Liver (tissue), 9 donors: ENCODE data around the gene TBC1D1. TPM values are rescaled to one million over a fixed set of nuclear protein-coding genes. Genes with fewer than 3 reads are reported as not detected.

Experiments used
- DNase-seq: peaks from one replicate; pipeline ENCODE4 v3.0.0-alpha.2; 2017; ENCODE audit warnings: low spot score
- H3K27ac ChIP-seq, 2 donors: one replicate each; pipeline ENCODE4 v1.7.0; 2013; ENCODE audit warnings: inconsistent platforms in 2 of 2, low read length in 2 of 2, control low read depth in 1 of 2, low read depth in 1 of 2, mild to moderate bottlenecking in 1 of 2
- H3K27me3 ChIP-seq, 4 donors: one replicate each; pipeline versions ENCODE4 v1.6.1 to v1.7.0; 2013; ENCODE audit warnings: low read length in 3 of 4, inconsistent platforms in 1 of 4, mild to moderate bottlenecking in 1 of 4, moderate library complexity in 1 of 4; ENCODE audit not compliant: control insufficient read depth in 4 of 4, insufficient read depth in 4 of 4
- H3K36me3 ChIP-seq, 4 donors: one replicate each; pipeline versions ENCODE4 v1.6.1 to v1.7.0; 2013; ENCODE audit warnings: low read length in 3 of 4, mild to moderate bottlenecking in 3 of 4, low read depth in 1 of 4, moderate library complexity in 1 of 4; ENCODE audit not compliant: control insufficient read depth in 4 of 4, insufficient read depth in 3 of 4
- H3K4me1 ChIP-seq, 4 donors: one replicate each; pipeline versions ENCODE4 v1.6.1 to v1.7.0; 2013; ENCODE audit warnings: low read length in 3 of 4, mild to moderate bottlenecking in 3 of 4, moderate library complexity in 1 of 4; ENCODE audit not compliant: control insufficient read depth in 4 of 4, insufficient read depth in 4 of 4
- H3K4me3 ChIP-seq, 3 donors: one replicate each; pipeline versions ENCODE4 v1.6.1 to v1.7.0; 2013; ENCODE audit warnings: low read length in 3 of 3, control low read depth in 1 of 3, low read depth in 1 of 3, mild to moderate bottlenecking in 1 of 3
- H3K9ac ChIP-seq, 2 donors: one replicate each; pipeline ENCODE4 v1.7.0; 2013; ENCODE audit warnings: low read length in 2 of 2, mild to moderate bottlenecking in 2 of 2, moderate library complexity in 2 of 2, control low read depth in 1 of 2, low read depth in 1 of 2
- H3K9me3 ChIP-seq, 4 donors: one replicate each; pipeline versions ENCODE4 v1.6.1 to v1.7.0; 2013; ENCODE audit warnings: low read length in 3 of 4; ENCODE audit not compliant: control insufficient read depth in 4 of 4
- CTCF ChIP-seq: fragments of 150-350 bp; IDR thresholded peaks from 2 replicates; pipeline ENCODE4 v1.5.1; 2017; ENCODE audit warnings: improper control_type of control experiment, low read depth, low read length; ENCODE audit not compliant: missing input control
- FOXA1 ChIP-seq: IDR thresholded peaks from 2 replicates; pipeline ENCODE4 v1.6.1; 2016; ENCODE audit warnings: antibody characterized with exemption
- FOXA2 ChIP-seq: IDR thresholded peaks from 2 replicates; pipeline ENCODE4 v1.6.1; 2016; ENCODE audit warnings: antibody characterized with exemption
- GABPA ChIP-seq, 2 donors: IDR thresholded peaks in 1 of 2; conservative IDR thresholded peaks in 1 of 2; 2 replicates each; pipeline ENCODE4 v1.6.1; 2016; ENCODE audit warnings: antibody characterized with exemption in 2 of 2, mild to moderate bottlenecking in 1 of 2, moderate library complexity in 1 of 2
- HNF4A ChIP-seq, 2 donors: conservative IDR thresholded peaks; 2 replicates each; pipeline ENCODE4 v1.6.1; 2016; ENCODE audit warnings: antibody characterized with exemption in 2 of 2, mild to moderate bottlenecking in 2 of 2
- HNF4G ChIP-seq: IDR thresholded peaks from 2 replicates; pipeline ENCODE4 v1.6.1; 2016; ENCODE audit warnings: antibody characterized with exemption
- JUND ChIP-seq, 2 donors: IDR thresholded peaks; 2 replicates each; pipeline ENCODE4 v1.6.1; 2016; ENCODE audit warnings: antibody characterized with exemption in 2 of 2
- MAX ChIP-seq: IDR thresholded peaks from 2 replicates; pipeline ENCODE4 v1.6.1; 2016; ENCODE audit warnings: antibody characterized with exemption
- NR2F2 ChIP-seq: IDR thresholded peaks from 2 replicates; pipeline ENCODE4 v1.6.1; 2016; ENCODE audit warnings: antibody characterized with exemption
- RAD21 ChIP-seq, 2 donors: IDR thresholded peaks; 2 replicates each; pipeline ENCODE4 v1.6.1; 2016; ENCODE audit warnings: antibody characterized with exemption in 2 of 2, mild to moderate bottlenecking in 2 of 2
- SP1 ChIP-seq: IDR thresholded peaks from 2 replicates; pipeline ENCODE4 v1.6.1; 2018; ENCODE audit warnings: antibody characterized with exemption, mild to moderate bottlenecking
- TAF1 ChIP-seq: conservative IDR thresholded peaks from 2 replicates; pipeline ENCODE4 v1.6.1; 2016; ENCODE audit warnings: antibody characterized with exemption, mild to moderate bottlenecking
- YY1 ChIP-seq: IDR thresholded peaks from 2 replicates; pipeline ENCODE4 v1.6.1; 2016; ENCODE audit warnings: antibody characterized with exemption, mild to moderate bottlenecking
- WGBS: extraction: QIAGEN DNeasy Blood & Tissue Kit; methylation state at CpG from one replicate; pipeline ENCODE4 v1.1.7; 2013; 5-methylcytosine and 5-hydroxymethylcytosine counted together
- polyA plus RNA-seq, 2 donors: library from polyadenylated mRNA; stranded (reverse) in 1 of 2; unstranded in 1 of 2; fragments of 200-250 nt in 1 of 2; fragments of >200 nt in 1 of 2; fragmentation: Nextera tagmentation in 1 of 2; extraction: Ambion mirVana in 1 of 2; gene quantifications; one replicate each; pipeline versions ENCODE4 v1.2.1 to v1.2.3, GENCODE V29; 2013 to 2015
- total RNA-seq, 2 donors: library from RNA; depleted of rRNA; stranded (reverse); fragments of >200 nt; gene quantifications; one replicate each; pipeline ENCODE4 v1.2.3, GENCODE V29; 2014
- TF ChIP-seq, protein P1 (sequence below): IDR thresholded peaks from 2 replicates; pipeline ENCODE4 v1.6.1; 2016; ENCODE audit warnings: antibody characterized with exemption
- TF ChIP-seq, protein P2 (sequence below): IDR thresholded peaks from 2 replicates; pipeline ENCODE4 v1.6.1; 2016; ENCODE audit warnings: antibody characterized with exemption
- TF ChIP-seq, protein P3 (sequence below): IDR thresholded peaks from 2 replicates; pipeline ENCODE4 v1.6.1; 2016; ENCODE audit warnings: antibody characterized with exemption, mild to moderate bottlenecking
- donor health status: healthy.
- donor health status: healthy.
- donor health status: healthy.
- donor health status: healthy.
- donor health status: healthy.

The TBC1D1 gene
- total and polyA plus RNA-seq, 4 donors = 15.6 to 41.4 (median 20.9) TPM

- 92% methylated on average over 3 of the region's 3 CpGs for WGBS
- Histone ChIP-seq H3K4me3 (no peak overlapping the region), H3K9ac (no peak overlapping the region), H3K36me3 (no peaks in the 10 kb centered on the region), H3K4me1 (peaks cover 2 to 10% (median 7%) of the 10 kb centered on the region in 4 donors), H3K27me3 (no peaks in the 10 kb centered on the region), H3K27ac (no peak overlapping the region), H3K9me3 (no peaks in the 10 kb centered on the region)
- no peak for DNase-seq
- TF ChIP-seq TAF1 (no peak), FOXA1 (no peak), FOXA2 (no peak)
- TF ChIP-seq, protein P1, sequence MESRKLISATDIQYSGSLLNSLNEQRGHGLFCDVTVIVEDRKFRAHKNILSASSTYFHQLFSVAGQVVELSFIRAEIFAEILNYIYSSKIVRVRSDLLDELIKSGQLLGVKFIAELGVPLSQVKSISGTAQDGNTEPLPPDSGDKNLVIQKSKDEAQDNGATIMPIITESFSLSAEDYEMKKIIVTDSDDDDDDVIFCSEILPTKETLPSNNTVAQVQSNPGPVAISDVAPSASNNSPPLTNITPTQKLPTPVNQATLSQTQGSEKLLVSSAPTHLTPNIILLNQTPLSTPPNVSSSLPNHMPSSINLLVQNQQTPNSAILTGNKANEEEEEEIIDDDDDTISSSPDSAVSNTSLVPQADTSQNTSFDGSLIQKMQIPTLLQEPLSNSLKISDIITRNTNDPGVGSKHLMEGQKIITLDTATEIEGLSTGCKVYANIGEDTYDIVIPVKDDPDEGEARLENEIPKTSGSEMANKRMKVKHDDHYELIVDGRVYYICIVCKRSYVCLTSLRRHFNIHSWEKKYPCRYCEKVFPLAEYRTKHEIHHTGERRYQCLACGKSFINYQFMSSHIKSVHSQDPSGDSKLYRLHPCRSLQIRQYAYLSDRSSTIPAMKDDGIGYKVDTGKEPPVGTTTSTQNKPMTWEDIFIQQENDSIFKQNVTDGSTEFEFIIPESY = no peak
Measured at GRCh38 chr4:37968747-37969146, 77.9 kb downstream of the TBC1D1 start.

DNA sequence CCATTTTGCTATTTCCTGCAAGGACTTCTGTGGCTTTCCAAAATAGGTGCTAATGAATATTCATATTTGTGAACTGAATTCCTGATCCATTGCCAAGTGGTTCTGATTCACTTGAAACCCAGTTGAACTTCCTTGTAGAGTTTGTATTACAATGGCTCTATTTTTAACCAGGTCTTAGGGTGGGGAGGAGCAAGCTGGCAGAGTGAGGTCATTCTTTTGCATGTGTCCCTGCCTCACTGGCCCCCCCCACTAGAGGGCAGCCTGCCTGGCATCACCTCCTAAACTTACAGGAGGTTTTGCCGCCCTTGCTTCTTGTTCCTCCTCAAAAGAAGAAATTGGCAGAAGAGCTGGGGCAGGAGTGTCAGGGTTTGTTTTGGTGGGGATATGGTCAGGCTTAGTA, 79.8 kb downstream of the TBC1D1 start:
- DNase-seq = no peak
- 78% methylated on average over 1 of the region's 1 CpG for WGBS
- H3K27ac ChIP-seq = no peak overlapping the region

GRCh38 chr4:37971202-37971601, 80.3 kb downstream of the TBC1D1 start:
- Histone ChIP-seq H3K27me3 (no peaks in the 10 kb centered on the region), H3K36me3 (no peaks in the 10 kb centered on the region), H3K9me3 (no peaks in the 10 kb centered on the region), H3K4me1 (peaks cover 3 to 18% (median 7%) of the 10 kb centered on the region in 4 donors), H3K9ac (no peak overlapping the region), H3K27ac (no peak overlapping the region), H3K4me3 (no peak overlapping the region)
- WGBS = 93% methylated on average over 4 of the region's 4 CpGs
- no peak for DNase-seq
- no peak for TF ChIP-seq YY1
- TF ChIP-seq FOXA1 = no peak
- TF ChIP-seq FOXA2 = no peak
- TF ChIP-seq, protein P1 = no peak
- no peak for TF ChIP-seq HNF4G
- TF ChIP-seq, protein P2, sequence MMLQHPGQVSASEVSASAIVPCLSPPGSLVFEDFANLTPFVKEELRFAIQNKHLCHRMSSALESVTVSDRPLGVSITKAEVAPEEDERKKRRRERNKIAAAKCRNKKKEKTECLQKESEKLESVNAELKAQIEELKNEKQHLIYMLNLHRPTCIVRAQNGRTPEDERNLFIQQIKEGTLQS = no peak
- no peak for TF ChIP-seq NR2F2
- no peak for TF ChIP-seq HNF4A (conservative IDR thresholded peaks at IDR 0.05)
- no peak for TF ChIP-seq SP1
- TF ChIP-seq GABPA (IDR thresholded peaks at IDR 0.05 in 1 of 2, conservative IDR thresholded peaks at IDR 0.05 in 1 of 2) = no peak
- no peak for TF ChIP-seq MAX
- TF ChIP-seq, protein P3, sequence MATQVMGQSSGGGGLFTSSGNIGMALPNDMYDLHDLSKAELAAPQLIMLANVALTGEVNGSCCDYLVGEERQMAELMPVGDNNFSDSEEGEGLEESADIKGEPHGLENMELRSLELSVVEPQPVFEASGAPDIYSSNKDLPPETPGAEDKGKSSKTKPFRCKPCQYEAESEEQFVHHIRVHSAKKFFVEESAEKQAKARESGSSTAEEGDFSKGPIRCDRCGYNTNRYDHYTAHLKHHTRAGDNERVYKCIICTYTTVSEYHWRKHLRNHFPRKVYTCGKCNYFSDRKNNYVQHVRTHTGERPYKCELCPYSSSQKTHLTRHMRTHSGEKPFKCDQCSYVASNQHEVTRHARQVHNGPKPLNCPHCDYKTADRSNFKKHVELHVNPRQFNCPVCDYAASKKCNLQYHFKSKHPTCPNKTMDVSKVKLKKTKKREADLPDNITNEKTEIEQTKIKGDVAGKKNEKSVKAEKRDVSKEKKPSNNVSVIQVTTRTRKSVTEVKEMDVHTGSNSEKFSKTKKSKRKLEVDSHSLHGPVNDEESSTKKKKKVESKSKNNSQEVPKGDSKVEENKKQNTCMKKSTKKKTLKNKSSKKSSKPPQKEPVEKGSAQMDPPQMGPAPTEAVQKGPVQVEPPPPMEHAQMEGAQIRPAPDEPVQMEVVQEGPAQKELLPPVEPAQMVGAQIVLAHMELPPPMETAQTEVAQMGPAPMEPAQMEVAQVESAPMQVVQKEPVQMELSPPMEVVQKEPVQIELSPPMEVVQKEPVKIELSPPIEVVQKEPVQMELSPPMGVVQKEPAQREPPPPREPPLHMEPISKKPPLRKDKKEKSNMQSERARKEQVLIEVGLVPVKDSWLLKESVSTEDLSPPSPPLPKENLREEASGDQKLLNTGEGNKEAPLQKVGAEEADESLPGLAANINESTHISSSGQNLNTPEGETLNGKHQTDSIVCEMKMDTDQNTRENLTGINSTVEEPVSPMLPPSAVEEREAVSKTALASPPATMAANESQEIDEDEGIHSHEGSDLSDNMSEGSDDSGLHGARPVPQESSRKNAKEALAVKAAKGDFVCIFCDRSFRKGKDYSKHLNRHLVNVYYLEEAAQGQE = no peak
- TF ChIP-seq TAF1 = no peak
- no peak for TF ChIP-seq JUND (IDR thresholded peaks at IDR 0.05)

More for the DNA sequence above, 79.8 kb downstream of the TBC1D1 start:
- no peaks in the 10 kb centered on the region for H3K36me3 ChIP-seq
- no peak overlapping the region for H3K9ac ChIP-seq
- no peaks in the 10 kb centered on the region for H3K27me3 ChIP-seq
- no peaks in the 10 kb centered on the region for H3K9me3 ChIP-seq
- H3K4me1 ChIP-seq = peaks cover 0 to 18% (median 6%) of the 10 kb centered on the region in 4 donors
- TF ChIP-seq HNF4G (no peak), JUND (IDR thresholded peaks at IDR 0.05) (peak; percentile 48 to 91), CTCF (peak; percentile 43), RAD21 (IDR thresholded peaks at IDR 0.05) (peak; percentile 18 to 75)
- no peak overlapping the region for H3K4me3 ChIP-seq
